OCI-LY1 (cell line): ENCODE results near the gene VPS45.

ENCODE experiments used
- H2AFZ ChIP-seq: fragments of 200-600 bp; sonication (generic), shearing (Covaris generic); 2 replicates; pipeline ENCODE4 v1.6.0; 2014; ENCODE audit warnings: antibody characterized with exemption, mild to moderate bottlenecking, low read length
- H3F3A ChIP-seq: fragments of 200-600 bp; sonication (generic), shearing (Covaris generic); 2 replicates; pipeline ENCODE4 v1.6.0; 2014; ENCODE audit warnings: mild to moderate bottlenecking, antibody characterized with exemption, low read length, moderate library complexity; ENCODE audit not compliant: insufficient read depth
- H3K27ac ChIP-seq: fragments of 200-600 bp; sonication (generic); 2 replicates; pipeline ENCODE4 v1.5.1; 2014; ENCODE audit warnings: low read length, mixed run types, mild to moderate bottlenecking, low read depth; ENCODE audit not compliant: poor library complexity, severe bottlenecking
- H3K27me3 ChIP-seq: fragments of 200-600 bp; sonication (generic); 2 replicates; pipeline ENCODE4 v1.6.0; 2014; ENCODE audit warnings: antibody characterized with exemption, mild to moderate bottlenecking, low read length, moderate library complexity; ENCODE audit not compliant: insufficient read depth
- H3K36me3 ChIP-seq: fragments of 200-600 bp; sonication (generic); 2 replicates; pipeline ENCODE4 v1.6.1; 2014; ENCODE audit warnings: mild to moderate bottlenecking, antibody characterized with exemption, low read length, moderate library complexity, mixed read lengths; ENCODE audit not compliant: insufficient read depth
- H3K4me1 ChIP-seq: fragments of 200-600 bp; sonication (generic); 2 replicates; pipeline ENCODE4 v1.5.1; 2014; ENCODE audit warnings: mild to moderate bottlenecking, low read length, moderate library complexity; ENCODE audit not compliant: insufficient read depth, severe bottlenecking
- H3K4me2 ChIP-seq: fragments of 200-600 bp; sonication (generic), shearing (Covaris generic); 2 replicates; pipeline ENCODE4 v1.6.1; 2014; ENCODE audit warnings: low read length
- H3K4me3 ChIP-seq: fragments of 200-600 bp; sonication (generic); 2 replicates; pipeline ENCODE4 v1.5.1; 2014; ENCODE audit warnings: low read length, low read depth, mild to moderate bottlenecking, mixed read lengths; ENCODE audit not compliant: poor library complexity, severe bottlenecking
- H3K79me2 ChIP-seq: fragments of 200-600 bp; shearing (Covaris generic); 2 replicates; pipeline ENCODE4 v1.6.1; 2016; ENCODE audit warnings: mixed run types, low read length, mixed read lengths; ENCODE audit not compliant: insufficient read depth
- H3K9ac ChIP-seq: fragments of 200-600 bp; sonication (generic), shearing (Covaris generic); 2 replicates; pipeline ENCODE4 v1.6.1; 2014; ENCODE audit warnings: mild to moderate bottlenecking, low read length, mixed read lengths
- H3K9me2 ChIP-seq: fragments of 200-600 bp; sonication (generic), shearing (Covaris generic); 2 replicates; pipeline ENCODE4 v1.6.1; 2014; ENCODE audit warnings: low read depth, mild to moderate bottlenecking, low read length, mixed read lengths
- H3K9me3 ChIP-seq: fragments of 200-600 bp; shearing (Covaris generic); 2 replicates; pipeline ENCODE4 v1.6.1; 2014; ENCODE audit warnings: low read length, mixed read lengths
- H4K20me1 ChIP-seq: fragments of 200-600 bp; sonication (generic), shearing (Covaris generic); 2 replicates; pipeline ENCODE4 v1.6.0; 2016; ENCODE audit warnings: mild to moderate bottlenecking, low read length; ENCODE audit not compliant: insufficient read depth
- EZH2 ChIP-seq: fragments of 200-600 bp; sonication (generic), shearing (Covaris generic); IDR thresholded peaks from 2 replicates; pipeline ENCODE4 v1.8.0; 2017; ENCODE audit warnings: borderline replicate concordance, mixed run types, mild to moderate bottlenecking, antibody characterized with exemption, low read length, moderate library complexity, mixed read lengths
- TF ChIP-seq, protein P1 (sequence below): fragments of 200-600 bp; sonication (generic), shearing (Covaris generic); IDR thresholded peaks from 2 replicates; pipeline ENCODE4 v1.5.1; 2017; ENCODE audit warnings: mild to moderate bottlenecking, antibody characterized with exemption, low read length, moderate library complexity, mixed read lengths

The VPS45 gene

DNA sequence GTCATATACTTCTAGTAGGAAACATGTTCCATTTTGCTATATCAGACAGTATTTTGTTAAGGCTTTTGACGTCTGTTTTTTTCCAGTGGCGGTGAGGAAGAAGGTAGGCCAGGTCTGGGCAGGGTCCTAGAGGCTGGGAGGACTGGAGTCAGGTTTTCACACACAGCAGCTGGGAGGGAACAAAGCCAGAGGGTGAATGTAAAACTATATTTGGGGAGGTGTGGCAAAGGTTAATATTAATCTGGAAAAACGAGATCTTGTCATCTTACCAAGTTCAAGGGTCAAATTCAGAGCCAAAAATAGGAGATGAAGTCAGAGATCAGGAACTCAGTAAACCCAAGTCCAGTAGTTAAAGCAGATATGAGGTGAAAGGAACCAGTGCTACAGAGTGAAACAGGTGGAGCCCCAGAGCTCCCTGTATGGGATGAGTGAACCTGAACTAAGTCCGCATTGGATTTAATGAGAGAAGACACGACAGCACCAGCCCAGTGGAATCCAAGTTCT lies 46.3 kb upstream of the VPS45 start:
- Histone ChIP-seq H3K4me2 (no peak overlapping the region), H2AFZ (no peak overlapping the region)

DNA sequence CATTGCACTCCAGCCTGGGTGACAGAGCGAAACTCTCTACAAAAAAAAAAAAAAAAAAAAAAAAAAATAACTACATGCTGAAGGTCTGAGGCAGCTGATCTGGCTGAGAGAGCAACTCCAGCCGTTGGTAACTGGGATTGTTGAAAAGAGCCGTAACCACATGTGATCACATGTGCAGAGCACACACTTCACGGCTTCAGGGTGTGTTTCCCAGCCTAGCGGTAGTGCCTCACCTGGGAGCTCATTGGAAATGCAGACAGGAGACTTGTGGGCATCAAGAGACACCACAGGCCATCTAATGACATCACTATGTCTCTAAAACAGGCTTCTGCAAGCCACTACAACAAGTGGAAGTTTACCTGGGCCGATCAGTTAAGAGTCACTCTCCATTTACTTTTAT lies 45.2 kb upstream of the VPS45 start:
- no peak overlapping the region for H3K27ac ChIP-seq
- H3K4me2 ChIP-seq: no peak overlapping the region
- no peaks in the 10 kb centered on the region for H3K36me3 ChIP-seq
- H3K4me1 ChIP-seq: no peaks in the 10 kb centered on the region
- H3K79me2 ChIP-seq: no peaks in the 10 kb centered on the region
- H3F3A ChIP-seq: no peaks in the 10 kb centered on the region
- no peaks in the 10 kb centered on the region for H3K9me3 ChIP-seq
- no peak overlapping the region for H2AFZ ChIP-seq
- no peaks in the 10 kb centered on the region for H4K20me1 ChIP-seq
- no peaks in the 10 kb centered on the region for H3K9me2 ChIP-seq
- no peaks in the 10 kb centered on the region; the same call in 1 of the 2 replicates for H3K27me3 ChIP-seq
- TF ChIP-seq, protein P1, sequence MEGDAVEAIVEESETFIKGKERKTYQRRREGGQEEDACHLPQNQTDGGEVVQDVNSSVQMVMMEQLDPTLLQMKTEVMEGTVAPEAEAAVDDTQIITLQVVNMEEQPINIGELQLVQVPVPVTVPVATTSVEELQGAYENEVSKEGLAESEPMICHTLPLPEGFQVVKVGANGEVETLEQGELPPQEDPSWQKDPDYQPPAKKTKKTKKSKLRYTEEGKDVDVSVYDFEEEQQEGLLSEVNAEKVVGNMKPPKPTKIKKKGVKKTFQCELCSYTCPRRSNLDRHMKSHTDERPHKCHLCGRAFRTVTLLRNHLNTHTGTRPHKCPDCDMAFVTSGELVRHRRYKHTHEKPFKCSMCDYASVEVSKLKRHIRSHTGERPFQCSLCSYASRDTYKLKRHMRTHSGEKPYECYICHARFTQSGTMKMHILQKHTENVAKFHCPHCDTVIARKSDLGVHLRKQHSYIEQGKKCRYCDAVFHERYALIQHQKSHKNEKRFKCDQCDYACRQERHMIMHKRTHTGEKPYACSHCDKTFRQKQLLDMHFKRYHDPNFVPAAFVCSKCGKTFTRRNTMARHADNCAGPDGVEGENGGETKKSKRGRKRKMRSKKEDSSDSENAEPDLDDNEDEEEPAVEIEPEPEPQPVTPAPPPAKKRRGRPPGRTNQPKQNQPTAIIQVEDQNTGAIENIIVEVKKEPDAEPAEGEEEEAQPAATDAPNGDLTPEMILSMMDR: no peak
- no peak for TF ChIP-seq EZH2
- H3K4me3 ChIP-seq: no peak overlapping the region
- no peak overlapping the region for H3K9ac ChIP-seq

More for the DNA sequence above, 46.3 kb upstream of the VPS45 start:
- Histone ChIP-seq H3K9me2 (no peaks in the 10 kb centered on the region), H4K20me1 (no peaks in the 10 kb centered on the region), H3K27ac (no peak overlapping the region), H3K4me1 (no peaks in the 10 kb centered on the region), H3K36me3 (no peaks in the 10 kb centered on the region), H3K4me3 (no peak overlapping the region), H3K9me3 (no peaks in the 10 kb centered on the region), H3F3A (no peaks in the 10 kb centered on the region), H3K79me2 (no peaks in the 10 kb centered on the region), H3K27me3 (no peaks in the 10 kb centered on the region; the same call in 1 of the 2 replicates), H3K9ac (no peak overlapping the region)
- TF ChIP-seq EZH2: no peak
- TF ChIP-seq, protein P1: no peak

DNA sequence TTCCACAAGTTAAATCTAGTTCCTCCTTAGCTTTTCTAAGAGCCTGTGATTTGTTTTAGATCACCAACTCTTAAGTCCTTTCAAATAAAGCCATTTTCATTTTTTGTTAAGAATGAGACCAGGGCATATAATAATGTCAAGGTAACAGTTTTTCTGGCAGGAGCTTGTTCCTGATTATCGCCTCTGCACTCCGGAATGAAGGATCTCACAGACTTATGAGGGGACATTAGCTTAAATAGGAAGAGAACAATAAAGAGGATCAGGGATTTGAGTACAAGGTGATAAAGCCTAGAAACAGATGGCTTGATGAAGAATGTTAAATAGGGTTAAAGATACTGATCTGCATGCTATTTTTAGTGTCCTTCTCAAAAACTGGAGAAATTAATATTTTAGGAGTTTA lies 43.4 kb upstream of the VPS45 start:
- Histone ChIP-seq H3K9me3 (no peaks in the 10 kb centered on the region), H3K27ac (no peak overlapping the region), H2AFZ (no peak overlapping the region), H3K27me3 (no peaks in the 10 kb centered on the region; the same call in 1 of the 2 replicates), H3F3A (no peaks in the 10 kb centered on the region), H3K9ac (no peak overlapping the region), H3K9me2 (no peaks in the 10 kb centered on the region), H4K20me1 (no peaks in the 10 kb centered on the region), H3K4me2 (no peak overlapping the region), H3K79me2 (no peaks in the 10 kb centered on the region), H3K4me3 (no peak overlapping the region), H3K4me1 (no peaks in the 10 kb centered on the region), H3K36me3 (no peaks in the 10 kb centered on the region)
- TF ChIP-seq, protein P1: no peak
- TF ChIP-seq EZH2: no peak
